Skeletal muscle satellite cell (primary cell): ENCODE results near the gene DKK2.

Experiments
- H3K27me3 ChIP-seq: 2 replicates; pipeline ENCODE4 v1.7.0; 2013; ENCODE audit warnings: low read length; ENCODE audit not compliant: control insufficient read depth, insufficient read depth
- H3K36me3 ChIP-seq: 2 replicates; pipeline ENCODE4 v1.7.0; 2013; ENCODE audit warnings: mild to moderate bottlenecking, control low read depth, low read length; ENCODE audit not compliant: insufficient read depth
- H3K4me1 ChIP-seq: 2 replicates; pipeline ENCODE4 v1.7.0; 2013; ENCODE audit warnings: low read length; ENCODE audit not compliant: control insufficient read depth, insufficient read depth
- H3K4me2 ChIP-seq: 2 replicates; pipeline ENCODE4 v1.7.0; 2013; ENCODE audit warnings: mild to moderate bottlenecking, low read length
- H3K4me3 ChIP-seq: 2 replicates; pipeline ENCODE4 v1.7.0; 2013; ENCODE audit warnings: low read length
- H3K9ac ChIP-seq: 2 replicates; pipeline ENCODE4 v1.7.0; 2013; ENCODE audit warnings: mild to moderate bottlenecking, low read depth, low read length, moderate library complexity
- H3K9me3 ChIP-seq: replicated peaks from 2 replicates; pipeline ENCODE4 v1.7.0; 2013; ENCODE audit warnings: mild to moderate bottlenecking, control low read depth, low read length

Gene DKK2

GRCh38 chr4:107009196-107009968, 26.7 kb downstream of the DKK2 start:
- H3K4me1 ChIP-seq = no peaks in the 10 kb centered on the region
- H3K9ac ChIP-seq = no peak overlapping the region
- H3K4me2 ChIP-seq = no peak overlapping the region
- H3K9me3 ChIP-seq = no peaks in the 10 kb centered on the region
- no peaks in the 10 kb centered on the region for H3K36me3 ChIP-seq
- H3K4me3 ChIP-seq = no peak overlapping the region
- no peaks in the 10 kb centered on the region for H3K27me3 ChIP-seq

GRCh38 chr4:107008115-107008514, 28.0 kb downstream of the DKK2 start:
- Histone ChIP-seq H3K9me3 (no peaks in the 10 kb centered on the region), H3K4me3 (no peak overlapping the region), H3K27me3 (no peaks in the 10 kb centered on the region), H3K4me2 (no peak overlapping the region), H3K4me1 (no peaks in the 10 kb centered on the region), H3K36me3 (no peaks in the 10 kb centered on the region), H3K9ac (no peak overlapping the region)

- H3K4me2 ChIP-seq = no peak overlapping the region
- H3K4me3 ChIP-seq = no peak overlapping the region
- H3K4me1 ChIP-seq = no peaks in the 10 kb centered on the region
- no peaks in the 10 kb centered on the region for H3K9me3 ChIP-seq
- H3K36me3 ChIP-seq = no peaks in the 10 kb centered on the region
- no peak overlapping the region for H3K9ac ChIP-seq
- H3K27me3 ChIP-seq = no peaks in the 10 kb centered on the region
Observed at GRCh38 chr4:107006218-107006617, 29.9 kb downstream of the DKK2 start.

- Histone ChIP-seq H3K4me1 (no peaks in the 10 kb centered on the region), H3K9ac (no peak overlapping the region), H3K36me3 (no peaks in the 10 kb centered on the region), H3K27me3 (no peaks in the 10 kb centered on the region), H3K4me2 (no peak overlapping the region), H3K4me3 (no peak overlapping the region), H3K9me3 (no peaks in the 10 kb centered on the region)
Observed at GRCh38 chr4:106996490-106996889, 39.6 kb downstream of the DKK2 start.

- Histone ChIP-seq H3K4me1 (no peaks in the 10 kb centered on the region), H3K27me3 (no peaks in the 10 kb centered on the region), H3K9me3 (no peaks in the 10 kb centered on the region), H3K4me3 (no peak overlapping the region), H3K9ac (no peak overlapping the region), H3K4me2 (no peak overlapping the region), H3K36me3 (no peaks in the 10 kb centered on the region)
Observed at GRCh38 chr4:106993827-106994226, 42.3 kb downstream of the DKK2 start.

GRCh38 chr4:106987311-106987710, 48.8 kb downstream of the DKK2 start:
- no peaks in the 10 kb centered on the region for H3K36me3 ChIP-seq
- H3K27me3 ChIP-seq = no peaks in the 10 kb centered on the region
- no peaks in the 10 kb centered on the region for H3K9me3 ChIP-seq
- no peak overlapping the region for H3K4me2 ChIP-seq
- H3K9ac ChIP-seq = no peak overlapping the region
- no peak overlapping the region for H3K4me3 ChIP-seq
- H3K4me1 ChIP-seq = peaks cover 5% of the 10 kb centered on the region

- Histone ChIP-seq H3K36me3 (no peaks in the 10 kb centered on the region), H3K9me3 (no peaks in the 10 kb centered on the region), H3K27me3 (no peaks in the 10 kb centered on the region), H3K4me1 (peaks cover 5% of the 10 kb centered on the region), H3K4me3 (no peak overlapping the region), H3K4me2 (no peak overlapping the region), H3K9ac (no peak overlapping the region)
Observed at GRCh38 chr4:106986486-106986885, 49.6 kb downstream of the DKK2 start.

- Histone ChIP-seq H3K36me3 (no peaks in the 10 kb centered on the region), H3K4me3 (no peak overlapping the region)
Observed at GRCh38 chr4:106985830-106986229, 50.3 kb downstream of the DKK2 start.

GRCh38 chr4:106982711-106983211, 53.4 kb downstream of the DKK2 start:
- H3K4me2 ChIP-seq = no peak overlapping the region
- H3K9ac ChIP-seq = no peak overlapping the region
- H3K36me3 ChIP-seq = no peaks in the 10 kb centered on the region
- H3K27me3 ChIP-seq = no peaks in the 10 kb centered on the region
- H3K4me1 ChIP-seq = peaks cover 5% of the 10 kb centered on the region
- no peak overlapping the region for H3K4me3 ChIP-seq
- H3K9me3 ChIP-seq = no peaks in the 10 kb centered on the region

More at GRCh38 chr4:106985830-106986229, 50.3 kb downstream of the DKK2 start:
- H3K9me3 ChIP-seq = no peaks in the 10 kb centered on the region
- H3K4me2 ChIP-seq = no peak overlapping the region
- H3K9ac ChIP-seq = no peak overlapping the region
- no peaks in the 10 kb centered on the region for H3K27me3 ChIP-seq
- H3K4me1 ChIP-seq = peaks cover 5% of the 10 kb centered on the region

GRCh38 chr4:106981431-106981830, 54.7 kb downstream of the DKK2 start:
- Histone ChIP-seq H3K4me3 (no peak overlapping the region), H3K36me3 (no peaks in the 10 kb centered on the region), H3K4me1 (peaks cover 5% of the 10 kb centered on the region), H3K4me2 (no peak overlapping the region), H3K9me3 (no peaks in the 10 kb centered on the region), H3K9ac (no peak overlapping the region), H3K27me3 (no peaks in the 10 kb centered on the region)

- H3K4me3 ChIP-seq = no peak overlapping the region
- H3K27me3 ChIP-seq = no peaks in the 10 kb centered on the region
- no peaks in the 10 kb centered on the region for H3K4me1 ChIP-seq
Observed at GRCh38 chr4:106979476-106979875, 56.6 kb downstream of the DKK2 start.

More at GRCh38 chr4:106979476-106979875, 56.6 kb downstream of the DKK2 start:
- Histone ChIP-seq H3K9me3 (no peaks in the 10 kb centered on the region), H3K4me2 (no peak overlapping the region), H3K36me3 (no peaks in the 10 kb centered on the region), H3K9ac (no peak overlapping the region)
